Stomach smooth muscle (tissue), 2 donors: ENCODE data around the gene TRPM3.

Experiments
- H3K27ac ChIP-seq: one replicate; pipeline ENCODE4 v1.7.0; 2013; ENCODE audit warnings: mild to moderate bottlenecking, low read length, inconsistent platforms
- H3K27me3 ChIP-seq, 2 donors: one replicate each; pipeline ENCODE4 v1.7.0; 2013; ENCODE audit warnings: low read length in 2 of 2; ENCODE audit not compliant: insufficient read depth in 2 of 2, control insufficient read depth in 1 of 2
- H3K36me3 ChIP-seq, 2 donors: one replicate each; pipeline ENCODE4 v1.7.0; 2013; ENCODE audit warnings: low read length in 2 of 2; ENCODE audit not compliant: control insufficient read depth in 2 of 2, insufficient read depth in 2 of 2
- H3K4me1 ChIP-seq: one replicate; pipeline ENCODE4 v1.7.0; 2013; ENCODE audit warnings: low read length; ENCODE audit not compliant: control insufficient read depth, insufficient read depth
- H3K4me3 ChIP-seq, 2 donors: one replicate each; pipeline ENCODE4 v1.7.0; 2013; ENCODE audit warnings: low read length in 2 of 2
- H3K9ac ChIP-seq, 2 donors: one replicate each; pipeline ENCODE4 v1.7.0; 2013; ENCODE audit warnings: low read length in 2 of 2, mild to moderate bottlenecking in 1 of 2
- H3K9me3 ChIP-seq, 2 donors: one replicate each; pipeline ENCODE4 v1.7.0; 2013; ENCODE audit warnings: low read length in 2 of 2; ENCODE audit not compliant: control insufficient read depth in 2 of 2
- donor health status: healthy.
- donor health status: Pancreatic carcinoma.

The TRPM3 gene

DNA sequence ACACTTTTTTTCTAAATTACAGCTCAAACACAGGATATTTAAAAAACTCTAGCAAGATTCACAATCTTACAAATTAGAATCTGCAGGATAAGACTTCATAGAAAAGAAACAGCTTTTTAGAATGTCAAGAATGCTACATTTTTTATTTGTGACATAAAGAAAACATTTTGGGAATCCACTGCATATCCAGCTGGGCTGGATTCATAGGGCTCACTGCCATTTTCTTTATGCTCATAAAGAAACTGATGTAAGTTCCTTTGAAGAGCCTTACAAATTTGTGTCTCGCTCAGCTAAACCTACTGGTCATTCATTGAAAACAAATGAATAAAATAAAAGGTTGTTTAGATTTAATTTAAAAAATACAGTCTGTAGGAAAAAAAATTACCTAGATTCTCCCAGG, 332.3 kb downstream of the TRPM3 start:
- no peaks in the 10 kb centered on the region for H3K9me3 ChIP-seq
- no peaks in the 10 kb centered on the region for H3K4me1 ChIP-seq
- no peak overlapping the region for H3K9ac ChIP-seq
- no peaks in the 10 kb centered on the region for H3K27me3 ChIP-seq
- no peak overlapping the region for H3K27ac ChIP-seq
- H3K4me3 ChIP-seq: no peak overlapping the region
- no peaks in the 10 kb centered on the region for H3K36me3 ChIP-seq

DNA sequence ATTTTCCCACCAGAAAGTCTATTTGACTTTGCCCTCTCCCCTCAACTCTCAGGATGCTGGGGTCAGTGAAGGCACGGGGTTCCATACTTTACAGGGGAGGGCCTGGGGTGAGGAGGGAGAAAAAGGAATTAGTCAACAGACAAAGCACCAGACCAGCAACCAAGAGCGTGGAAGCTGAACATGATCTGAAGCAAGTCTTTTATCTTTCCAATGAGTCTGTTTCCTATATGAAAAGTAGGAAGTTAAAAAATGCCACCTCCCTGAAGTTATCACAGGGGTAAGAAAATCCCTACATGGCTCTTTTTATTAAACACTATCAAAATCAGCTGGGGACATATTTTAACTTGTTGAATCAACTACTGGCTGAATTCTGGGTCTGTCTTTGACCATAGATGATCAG, 337.0 kb downstream of the TRPM3 start:
- Histone ChIP-seq H3K9ac (no peak overlapping the region), H3K4me1 (no peaks in the 10 kb centered on the region), H3K27ac (no peak overlapping the region)

DNA sequence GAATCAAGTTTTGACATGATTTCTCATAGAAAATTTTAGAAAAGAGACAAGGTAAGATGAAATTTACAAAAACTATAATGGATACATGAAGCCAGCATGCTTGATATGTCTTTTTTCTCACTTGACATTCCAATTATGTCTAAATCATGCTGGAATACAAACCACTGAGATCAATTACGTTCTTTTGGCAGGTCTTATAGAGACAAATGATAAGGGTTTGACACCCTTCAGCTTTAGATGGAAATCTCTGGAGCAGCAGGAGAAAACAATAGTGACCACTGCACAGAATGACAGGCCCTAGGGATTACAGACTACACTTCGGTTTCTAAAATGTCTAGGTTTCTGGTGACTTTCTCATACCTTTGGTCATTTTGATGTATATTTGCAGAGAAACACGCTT, 342.9 kb downstream of the TRPM3 start:
- H3K4me1 ChIP-seq: no peaks in the 10 kb centered on the region
- H3K9me3 ChIP-seq: no peaks in the 10 kb centered on the region
- no peaks in the 10 kb centered on the region for H3K36me3 ChIP-seq
- no peak overlapping the region for H3K4me3 ChIP-seq
- H3K27me3 ChIP-seq: no peaks in the 10 kb centered on the region
- no peak overlapping the region for H3K27ac ChIP-seq
- no peak overlapping the region for H3K9ac ChIP-seq

More for the DNA sequence above, 337.0 kb downstream of the TRPM3 start:
- H3K27me3 ChIP-seq: no peaks in the 10 kb centered on the region
- no peaks in the 10 kb centered on the region for H3K9me3 ChIP-seq
- no peaks in the 10 kb centered on the region for H3K36me3 ChIP-seq
- H3K4me3 ChIP-seq: no peak overlapping the region

DNA sequence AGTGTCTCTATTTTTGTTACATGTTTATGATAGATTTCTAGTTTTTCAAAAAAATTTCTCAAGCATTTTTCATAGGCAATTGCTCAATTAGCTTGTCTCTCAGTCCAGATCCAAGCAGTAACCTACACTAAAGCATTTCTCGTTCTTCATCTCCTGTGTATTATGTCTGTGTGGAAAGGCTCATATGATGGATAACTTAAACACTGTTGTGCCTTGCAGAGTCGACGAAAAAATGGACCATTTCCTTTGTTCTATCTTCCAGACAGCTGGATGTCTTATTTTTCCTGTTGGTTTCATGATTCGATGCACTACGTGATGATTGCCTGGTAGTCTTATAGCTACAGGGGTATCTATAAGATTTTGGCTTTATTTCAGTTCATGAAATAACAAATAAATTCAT, 347.8 kb downstream of the TRPM3 start:
- no peaks in the 10 kb centered on the region for H3K36me3 ChIP-seq
- H3K27ac ChIP-seq: no peak overlapping the region
- H3K9ac ChIP-seq: no peak overlapping the region
- H3K4me1 ChIP-seq: no peaks in the 10 kb centered on the region
- no peak overlapping the region for H3K4me3 ChIP-seq
- no peaks in the 10 kb centered on the region for H3K9me3 ChIP-seq
- no peaks in the 10 kb centered on the region for H3K27me3 ChIP-seq

DNA sequence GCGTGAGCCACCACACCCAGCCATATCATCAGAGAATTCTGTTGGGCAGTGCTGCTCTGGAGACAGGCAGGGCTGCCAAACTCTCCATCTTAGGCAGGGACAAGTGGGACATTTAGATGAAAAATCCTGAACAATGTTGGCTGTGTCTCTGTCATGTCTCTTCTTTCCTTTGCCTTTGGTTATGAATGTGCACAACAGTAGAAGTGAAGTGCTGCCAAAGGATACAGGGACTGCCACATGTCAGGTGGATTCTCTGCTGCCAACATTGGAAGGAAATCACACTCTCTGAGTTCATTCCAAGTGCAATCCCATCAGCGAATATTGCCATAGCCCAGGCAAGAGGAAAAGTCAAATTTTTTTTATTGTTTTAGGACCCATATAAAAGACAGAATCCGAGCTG, 348.8 kb downstream of the TRPM3 start:
- no peaks in the 10 kb centered on the region for H3K4me1 ChIP-seq
- H3K36me3 ChIP-seq: no peaks in the 10 kb centered on the region
- H3K27me3 ChIP-seq: no peaks in the 10 kb centered on the region
- no peaks in the 10 kb centered on the region for H3K9me3 ChIP-seq
- H3K9ac ChIP-seq: no peak overlapping the region
- H3K27ac ChIP-seq: no peak overlapping the region
- no peak overlapping the region for H3K4me3 ChIP-seq

DNA sequence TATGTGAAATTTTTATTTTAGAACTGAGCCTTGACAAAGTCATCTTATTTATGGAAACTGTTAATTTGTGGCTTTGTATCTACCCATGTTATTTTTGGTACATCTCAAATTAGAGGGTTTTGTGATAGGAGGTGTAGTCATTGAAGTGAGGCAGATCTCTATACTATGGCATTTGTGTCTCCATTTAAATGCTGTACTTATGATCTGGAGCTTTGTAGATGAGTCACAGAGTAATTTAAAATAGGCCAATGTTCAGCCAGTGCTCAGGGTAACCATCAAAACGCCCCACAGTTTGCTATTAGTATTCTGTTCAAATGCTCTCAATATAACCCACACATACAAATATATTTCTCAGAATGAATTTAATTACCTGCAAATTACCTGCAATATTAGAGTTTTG, 355.5 kb downstream of the TRPM3 start:
- Histone ChIP-seq H3K27ac (no peak overlapping the region), H3K27me3 (no peaks in the 10 kb centered on the region), H3K4me3 (no peak overlapping the region), H3K4me1 (no peaks in the 10 kb centered on the region), H3K9me3 (no peaks in the 10 kb centered on the region), H3K36me3 (no peaks in the 10 kb centered on the region), H3K9ac (no peak overlapping the region)

DNA sequence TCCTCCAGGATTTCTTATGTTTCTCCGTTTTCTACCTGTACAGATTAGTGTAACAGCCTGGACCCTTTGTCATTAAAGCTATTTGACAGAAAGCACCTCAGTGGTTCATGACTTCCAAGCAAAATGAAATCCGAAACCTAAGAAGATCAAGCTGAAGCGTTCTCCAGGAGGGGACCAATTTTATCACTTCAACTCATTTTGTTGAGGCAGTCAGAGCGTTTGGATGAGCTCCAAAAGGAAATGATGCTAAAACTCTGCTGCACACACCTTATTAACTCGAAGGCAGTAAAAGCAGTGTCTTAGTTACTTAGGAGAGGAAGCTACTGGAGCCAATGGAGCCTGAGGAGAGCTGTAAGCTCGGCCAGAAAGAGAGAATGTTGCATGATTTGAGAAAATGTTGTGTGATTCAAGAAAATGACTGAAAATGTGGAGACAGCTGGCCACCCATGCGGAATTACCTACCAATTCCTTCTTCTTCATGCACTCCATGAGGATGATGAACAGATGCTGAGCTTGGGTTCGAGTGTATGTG, 360.2 kb downstream of the TRPM3 start:
- no peak overlapping the region for H3K4me3 ChIP-seq
- no peak overlapping the region for H3K27ac ChIP-seq
- no peaks in the 10 kb centered on the region for H3K9me3 ChIP-seq
- no peak overlapping the region for H3K9ac ChIP-seq
- H3K4me1 ChIP-seq: no peaks in the 10 kb centered on the region
- no peaks in the 10 kb centered on the region for H3K27me3 ChIP-seq
- H3K36me3 ChIP-seq: no peaks in the 10 kb centered on the region

DNA sequence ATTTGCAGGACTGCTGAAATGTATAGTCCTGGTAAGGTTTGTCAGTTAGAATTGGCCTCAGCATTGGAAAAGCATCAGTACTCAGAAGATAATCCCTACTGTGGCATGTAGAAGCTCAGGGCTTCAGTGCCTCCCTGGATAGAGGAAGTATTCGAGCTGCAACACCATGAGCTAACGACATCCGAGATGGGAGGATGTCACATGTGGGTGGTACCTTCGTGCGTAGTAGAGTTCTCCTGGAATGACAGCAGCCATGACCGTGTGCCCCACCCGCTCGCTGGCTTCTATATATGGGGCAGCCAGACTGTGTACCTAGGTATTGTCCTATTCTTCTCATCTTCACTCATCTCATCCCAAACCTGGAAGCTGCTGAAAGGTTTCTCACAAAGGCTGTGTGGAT, 361.2 kb downstream of the TRPM3 start:
- no peak overlapping the region for H3K4me3 ChIP-seq

DNA sequence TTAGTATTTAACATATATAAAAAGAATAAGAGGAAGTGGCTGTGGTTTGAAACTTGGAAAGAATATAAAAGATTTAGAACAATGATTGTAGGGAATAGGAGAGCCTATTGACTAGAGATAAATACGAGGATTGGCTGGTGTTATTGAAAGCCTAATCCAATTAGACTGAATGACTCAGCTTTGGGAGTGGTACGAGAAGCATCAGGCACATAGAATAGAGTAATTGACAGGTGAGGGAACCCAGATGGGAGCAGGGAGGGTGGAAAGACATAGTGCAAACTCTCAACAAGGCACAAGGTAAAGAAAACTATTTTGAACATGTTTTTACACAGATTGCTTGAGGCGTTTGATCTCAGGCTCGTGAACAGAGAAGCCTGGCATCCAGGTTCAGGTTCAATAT, 368.1 kb downstream of the TRPM3 start:
- no peaks in the 10 kb centered on the region for H3K27me3 ChIP-seq
- no peaks in the 10 kb centered on the region for H3K36me3 ChIP-seq
- no peaks in the 10 kb centered on the region for H3K4me1 ChIP-seq
- H3K9me3 ChIP-seq: no peaks in the 10 kb centered on the region
- H3K9ac ChIP-seq: no peak overlapping the region
- H3K4me3 ChIP-seq: no peak overlapping the region
- H3K27ac ChIP-seq: no peak overlapping the region

More for the DNA sequence above, 361.2 kb downstream of the TRPM3 start:
- no peak overlapping the region for H3K9ac ChIP-seq
- no peak overlapping the region for H3K27ac ChIP-seq
- H3K4me1 ChIP-seq: no peaks in the 10 kb centered on the region
- no peaks in the 10 kb centered on the region for H3K36me3 ChIP-seq
- no peaks in the 10 kb centered on the region for H3K27me3 ChIP-seq
- H3K9me3 ChIP-seq: no peaks in the 10 kb centered on the region

DNA sequence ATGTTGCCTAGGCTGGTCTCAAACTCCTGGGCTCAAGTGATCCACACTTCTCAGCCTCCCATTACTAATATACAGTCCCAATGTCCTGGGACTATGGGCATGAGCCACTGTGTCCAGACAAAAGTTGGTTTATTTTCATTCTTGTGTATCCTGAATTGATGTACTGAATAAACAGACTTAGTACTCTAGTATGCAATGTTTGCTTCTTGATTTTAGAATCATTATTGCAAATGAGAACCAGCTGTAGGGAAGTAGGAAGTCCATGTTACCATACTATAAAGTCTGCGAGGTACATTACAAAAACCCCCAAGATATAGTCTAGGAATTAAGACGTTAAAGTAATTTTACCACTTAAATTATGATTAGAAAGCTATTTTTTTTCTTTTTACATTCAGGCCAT, 372.4 kb downstream of the TRPM3 start:
- Histone ChIP-seq H3K4me1 (no peaks in the 10 kb centered on the region), H3K4me3 (no peak overlapping the region), H3K9ac (no peak overlapping the region), H3K36me3 (no peaks in the 10 kb centered on the region), H3K27me3 (no peaks in the 10 kb centered on the region), H3K9me3 (no peaks in the 10 kb centered on the region), H3K27ac (no peak overlapping the region)

DNA sequence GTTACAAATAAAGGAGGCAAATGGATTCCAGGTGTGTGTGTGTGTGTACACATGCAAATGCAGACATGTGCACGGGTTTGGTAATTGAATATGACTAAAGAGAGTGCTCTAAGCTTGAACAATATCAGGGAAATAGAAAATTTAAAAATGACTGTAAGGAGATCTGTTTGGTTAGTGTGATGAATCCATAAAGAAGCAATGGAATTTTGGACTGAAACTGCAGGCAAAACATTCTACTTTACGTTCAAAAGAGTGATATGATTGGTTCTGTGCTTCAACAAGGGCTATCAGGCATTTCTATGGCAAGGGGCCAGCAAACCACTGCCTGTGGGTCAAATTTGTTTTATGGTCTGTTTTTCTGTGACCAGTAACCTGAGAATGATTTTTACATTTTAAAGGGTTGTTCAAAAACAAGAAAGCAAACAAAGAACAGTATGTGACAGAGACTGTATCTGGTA, 374.1 kb downstream of the TRPM3 start:
- no peaks in the 10 kb centered on the region for H3K27me3 ChIP-seq
- no peaks in the 10 kb centered on the region for H3K36me3 ChIP-seq
- H3K27ac ChIP-seq: no peak overlapping the region
- H3K9me3 ChIP-seq: no peaks in the 10 kb centered on the region
- H3K4me1 ChIP-seq: no peaks in the 10 kb centered on the region
- H3K4me3 ChIP-seq: no peak overlapping the region
- no peak overlapping the region for H3K9ac ChIP-seq
